NB4 (cell line): ENCODE data around the gene IDH1.

Experiments used
- MYC ChIP-seq: IDR thresholded peaks from 2 replicates; pipeline ENCODE4 v1.6.1; 2011; ENCODE audit warnings: low read depth, low read length
- POLR2A ChIP-seq: IDR thresholded peaks from 2 replicates; pipeline ENCODE4 v1.6.1; 2011; ENCODE audit warnings: mild to moderate bottlenecking; ENCODE audit not compliant: insufficient read length; ENCODE audit errors: extremely low read depth
- TF ChIP-seq, protein P1 (sequence below): IDR thresholded peaks from one replicate; pipeline ENCODE4 v1.5.1; 2012; ENCODE audit warnings: low read depth, low read length
- TF ChIP-seq, protein P2 (sequence below): IDR thresholded peaks from 2 replicates; pipeline ENCODE4 v1.6.1; 2011; ENCODE audit warnings: low read depth, low read length

DNA sequence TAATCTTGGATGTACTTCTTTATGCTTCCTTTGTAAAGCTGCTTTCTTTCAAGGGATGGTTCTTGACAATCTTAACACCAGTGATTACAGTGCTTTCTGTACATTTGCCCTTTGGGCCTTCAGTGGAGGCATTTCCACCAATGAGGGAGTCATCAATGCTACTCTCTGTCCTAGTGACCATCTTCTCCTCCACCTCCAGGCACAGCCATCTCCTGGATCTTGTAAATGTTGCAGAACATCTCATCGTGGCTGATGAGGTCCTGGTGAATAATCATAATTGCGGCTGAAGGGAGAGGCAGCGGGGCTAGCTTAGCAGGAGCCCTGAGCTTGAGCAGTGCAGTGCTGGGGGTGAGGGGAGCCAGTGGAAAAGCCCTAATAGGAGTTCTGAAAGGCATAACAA lies 32.5 kb downstream of the IDH1 start:
- TF ChIP-seq POLR2A (no peak), MYC (no peak)
- TF ChIP-seq, protein P1, sequence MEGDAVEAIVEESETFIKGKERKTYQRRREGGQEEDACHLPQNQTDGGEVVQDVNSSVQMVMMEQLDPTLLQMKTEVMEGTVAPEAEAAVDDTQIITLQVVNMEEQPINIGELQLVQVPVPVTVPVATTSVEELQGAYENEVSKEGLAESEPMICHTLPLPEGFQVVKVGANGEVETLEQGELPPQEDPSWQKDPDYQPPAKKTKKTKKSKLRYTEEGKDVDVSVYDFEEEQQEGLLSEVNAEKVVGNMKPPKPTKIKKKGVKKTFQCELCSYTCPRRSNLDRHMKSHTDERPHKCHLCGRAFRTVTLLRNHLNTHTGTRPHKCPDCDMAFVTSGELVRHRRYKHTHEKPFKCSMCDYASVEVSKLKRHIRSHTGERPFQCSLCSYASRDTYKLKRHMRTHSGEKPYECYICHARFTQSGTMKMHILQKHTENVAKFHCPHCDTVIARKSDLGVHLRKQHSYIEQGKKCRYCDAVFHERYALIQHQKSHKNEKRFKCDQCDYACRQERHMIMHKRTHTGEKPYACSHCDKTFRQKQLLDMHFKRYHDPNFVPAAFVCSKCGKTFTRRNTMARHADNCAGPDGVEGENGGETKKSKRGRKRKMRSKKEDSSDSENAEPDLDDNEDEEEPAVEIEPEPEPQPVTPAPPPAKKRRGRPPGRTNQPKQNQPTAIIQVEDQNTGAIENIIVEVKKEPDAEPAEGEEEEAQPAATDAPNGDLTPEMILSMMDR, result no peak
- TF ChIP-seq, protein P2, sequence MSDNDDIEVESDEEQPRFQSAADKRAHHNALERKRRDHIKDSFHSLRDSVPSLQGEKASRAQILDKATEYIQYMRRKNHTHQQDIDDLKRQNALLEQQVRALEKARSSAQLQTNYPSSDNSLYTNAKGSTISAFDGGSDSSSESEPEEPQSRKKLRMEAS, result no peak
